ENCODE results near the gene KIF16B.

GRCh38 chr20:16296931-16297330, 276.3 kb downstream of the KIF16B start:
- TF ChIP-seq, protein P1, sequence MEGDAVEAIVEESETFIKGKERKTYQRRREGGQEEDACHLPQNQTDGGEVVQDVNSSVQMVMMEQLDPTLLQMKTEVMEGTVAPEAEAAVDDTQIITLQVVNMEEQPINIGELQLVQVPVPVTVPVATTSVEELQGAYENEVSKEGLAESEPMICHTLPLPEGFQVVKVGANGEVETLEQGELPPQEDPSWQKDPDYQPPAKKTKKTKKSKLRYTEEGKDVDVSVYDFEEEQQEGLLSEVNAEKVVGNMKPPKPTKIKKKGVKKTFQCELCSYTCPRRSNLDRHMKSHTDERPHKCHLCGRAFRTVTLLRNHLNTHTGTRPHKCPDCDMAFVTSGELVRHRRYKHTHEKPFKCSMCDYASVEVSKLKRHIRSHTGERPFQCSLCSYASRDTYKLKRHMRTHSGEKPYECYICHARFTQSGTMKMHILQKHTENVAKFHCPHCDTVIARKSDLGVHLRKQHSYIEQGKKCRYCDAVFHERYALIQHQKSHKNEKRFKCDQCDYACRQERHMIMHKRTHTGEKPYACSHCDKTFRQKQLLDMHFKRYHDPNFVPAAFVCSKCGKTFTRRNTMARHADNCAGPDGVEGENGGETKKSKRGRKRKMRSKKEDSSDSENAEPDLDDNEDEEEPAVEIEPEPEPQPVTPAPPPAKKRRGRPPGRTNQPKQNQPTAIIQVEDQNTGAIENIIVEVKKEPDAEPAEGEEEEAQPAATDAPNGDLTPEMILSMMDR (IDR thresholded peaks at IDR 0.05) = no peak
- TF ChIP-seq POLR2A (IDR thresholded peaks at IDR 0.05) = no peak

Measured in lower leg skin (tissue), 3 donors.